ENCODE measurements around the gene KCNJ14.
A peak's percentile ranks its signal among the peaks of the same experiment; 100 is the strongest.
"Not testable (repeated sequence)": the region's sequence is repeated elsewhere in the genome, so short reads cannot be mapped to it uniquely, and the experiment has no call there.

Gene KCNJ14

DNA sequence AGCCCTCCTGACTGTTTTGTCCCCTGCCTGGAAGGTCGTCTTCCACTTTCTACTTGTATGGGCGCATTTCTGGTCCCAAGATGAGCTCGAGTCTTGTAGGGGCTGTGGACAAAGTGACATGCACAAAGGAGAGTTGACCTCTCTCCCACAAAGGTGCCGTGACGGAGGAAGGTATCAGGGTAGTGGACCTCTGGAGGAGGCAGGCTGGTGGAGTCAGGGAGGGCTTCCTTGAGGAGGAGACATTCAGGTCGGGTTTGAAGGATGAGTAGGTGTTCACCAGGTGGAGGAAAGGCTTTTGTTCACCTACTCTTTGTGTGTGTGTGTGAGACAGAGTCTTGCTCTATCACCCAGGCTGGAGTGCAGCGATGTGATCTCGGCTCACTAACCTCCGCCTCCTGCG, 15.5 kb downstream of the KCNJ14 start:
- DNase-seq (ENCODE audit: low read depth in 2 of 2): no peak

DNA sequence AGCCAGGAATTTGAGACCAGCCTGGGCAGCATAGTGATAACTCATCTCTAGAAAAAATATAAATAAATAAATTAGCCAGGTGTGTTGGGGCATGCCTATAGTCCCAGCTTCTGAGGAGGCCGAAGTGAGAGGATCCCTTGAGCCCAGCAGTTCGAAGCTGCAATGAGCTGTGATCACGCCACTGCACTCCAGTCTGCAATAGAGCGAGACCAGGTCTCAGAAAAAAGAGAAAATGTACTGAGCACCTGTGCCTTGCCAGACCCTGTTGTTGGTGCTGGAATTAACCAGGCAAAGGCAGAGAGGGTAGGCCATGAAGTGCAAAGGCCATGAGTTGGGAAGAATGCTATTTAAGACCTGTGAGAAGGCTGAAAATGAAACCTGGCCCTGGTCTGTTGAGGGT, 16.5 kb downstream of the KCNJ14 start:
- DNase-seq (ENCODE audit: low read depth in 2 of 2): no peak

DNA sequence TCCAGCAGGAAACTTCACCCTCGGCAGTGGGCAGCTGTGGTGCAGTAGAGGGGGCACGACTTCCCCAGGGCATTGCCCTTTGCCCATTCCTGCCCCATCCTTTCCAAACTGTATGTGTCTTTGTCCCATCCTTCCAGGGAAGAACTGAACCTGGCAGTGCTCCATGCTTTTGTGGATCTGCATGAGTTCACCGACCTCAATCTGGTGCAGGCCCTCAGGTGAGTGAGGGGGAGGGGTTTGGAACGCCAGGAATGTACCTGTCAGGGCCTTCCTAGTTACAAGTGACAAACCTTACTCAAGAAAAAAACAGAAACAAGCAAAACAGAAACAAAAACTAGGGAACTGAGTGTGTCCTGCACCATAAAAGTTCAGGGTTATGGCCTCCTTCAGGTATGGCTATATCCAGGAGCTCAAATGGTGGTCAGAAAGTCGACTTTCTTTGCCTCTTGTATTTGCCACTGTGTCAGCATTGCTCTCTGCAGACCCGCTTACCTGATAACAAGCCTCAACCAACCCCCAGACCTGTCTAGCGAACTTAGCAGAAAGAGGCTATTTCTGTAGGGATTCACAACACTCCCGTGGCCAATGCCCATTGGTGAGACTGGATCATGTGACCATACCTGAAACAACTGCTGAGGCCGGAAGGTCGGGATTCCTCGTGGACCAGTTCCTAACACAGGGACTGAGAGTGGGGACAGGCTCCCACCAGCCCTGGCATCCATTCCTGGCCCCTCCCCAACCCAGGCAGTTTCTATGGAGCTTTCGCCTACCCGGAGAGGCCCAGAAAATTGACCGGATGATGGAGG, 18.0 kb downstream of the KCNJ14 start:
- no peak for DNase-seq (ENCODE audit: low read depth in 2 of 2)

DNA sequence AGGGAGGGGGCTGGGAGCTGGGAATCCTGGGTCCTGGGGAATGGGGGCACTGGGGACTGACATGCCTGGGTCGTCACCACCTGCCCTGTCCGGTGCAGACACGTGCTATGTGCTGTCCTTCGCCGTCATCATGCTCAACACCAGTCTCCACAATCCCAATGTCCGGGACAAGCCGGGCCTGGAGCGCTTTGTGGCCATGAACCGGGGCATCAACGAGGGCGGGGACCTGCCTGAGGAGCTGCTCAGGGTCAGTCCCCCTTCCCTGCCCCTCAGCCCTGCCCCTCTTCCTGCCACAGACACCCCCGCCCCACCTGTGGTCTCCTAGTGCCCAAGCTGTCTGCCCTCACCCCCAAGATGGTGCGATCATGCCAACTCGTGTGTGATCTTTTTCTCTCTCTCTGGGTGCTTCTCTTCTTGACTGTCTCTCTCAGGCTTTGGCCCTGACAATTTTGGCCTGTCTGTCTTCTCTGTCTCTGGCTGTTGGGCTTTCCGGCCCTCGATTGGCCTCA, 18.8 kb downstream of the KCNJ14 start:
- no peak for DNase-seq (ENCODE audit: low read depth in 2 of 2)

DNA sequence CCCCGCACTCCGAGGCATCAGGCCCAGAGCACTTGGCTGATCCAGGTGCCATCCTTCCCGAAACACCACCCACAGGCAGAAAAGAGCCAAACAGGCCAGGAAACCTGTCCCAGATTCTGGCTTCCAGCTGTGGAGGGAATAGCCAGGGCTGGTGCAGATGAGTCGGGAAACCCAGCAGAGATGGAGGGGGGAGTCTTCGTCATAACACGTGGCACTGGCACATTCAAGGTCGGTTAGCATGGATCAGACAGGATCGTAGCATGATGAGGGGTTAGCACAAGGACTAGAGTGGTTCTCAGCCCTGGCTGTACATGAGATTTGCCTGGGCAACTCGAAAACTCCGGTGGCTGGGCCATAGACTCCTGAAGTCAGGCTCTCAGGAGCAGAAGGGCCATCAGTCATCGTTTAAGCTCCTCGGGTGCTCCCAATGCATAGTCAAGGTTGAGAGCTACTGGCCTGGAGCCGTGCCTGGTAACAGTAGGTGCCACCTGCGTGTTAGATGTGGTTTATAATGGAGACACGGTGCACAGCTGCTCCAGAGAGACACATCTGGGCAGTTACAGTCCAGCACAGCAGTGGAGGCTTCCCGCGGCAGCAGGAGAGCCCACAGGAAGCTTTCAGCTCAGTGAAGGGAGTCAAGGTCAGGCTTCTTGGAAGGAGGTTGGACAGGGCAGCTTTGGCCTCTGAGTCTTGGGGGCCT, 20.1 kb downstream of the KCNJ14 start:
- DNase-seq (ENCODE audit: low read depth in 2 of 2): no peak

DNA sequence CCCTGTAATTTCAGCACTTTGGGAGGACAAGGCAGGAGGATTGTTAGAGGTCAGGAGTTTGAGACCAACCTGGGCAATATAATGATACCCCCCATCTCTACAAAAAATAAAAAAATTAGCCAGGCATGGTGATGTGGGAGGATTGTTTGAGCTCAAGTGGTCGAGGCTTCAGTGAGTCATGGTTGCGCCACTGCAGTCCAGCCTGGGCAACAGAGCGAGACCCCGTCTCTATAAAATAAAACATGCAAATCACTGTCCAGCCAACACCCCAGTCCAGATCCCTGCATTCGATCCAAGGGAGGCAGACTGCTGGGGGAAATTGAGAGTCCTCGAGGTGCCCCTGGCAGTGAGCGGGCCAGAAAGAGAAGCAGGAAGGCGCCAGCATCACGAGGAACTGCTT, 20.8 kb downstream of the KCNJ14 start:
- DNase-seq (ENCODE audit: low read depth in 2 of 2): no peak

DNA sequence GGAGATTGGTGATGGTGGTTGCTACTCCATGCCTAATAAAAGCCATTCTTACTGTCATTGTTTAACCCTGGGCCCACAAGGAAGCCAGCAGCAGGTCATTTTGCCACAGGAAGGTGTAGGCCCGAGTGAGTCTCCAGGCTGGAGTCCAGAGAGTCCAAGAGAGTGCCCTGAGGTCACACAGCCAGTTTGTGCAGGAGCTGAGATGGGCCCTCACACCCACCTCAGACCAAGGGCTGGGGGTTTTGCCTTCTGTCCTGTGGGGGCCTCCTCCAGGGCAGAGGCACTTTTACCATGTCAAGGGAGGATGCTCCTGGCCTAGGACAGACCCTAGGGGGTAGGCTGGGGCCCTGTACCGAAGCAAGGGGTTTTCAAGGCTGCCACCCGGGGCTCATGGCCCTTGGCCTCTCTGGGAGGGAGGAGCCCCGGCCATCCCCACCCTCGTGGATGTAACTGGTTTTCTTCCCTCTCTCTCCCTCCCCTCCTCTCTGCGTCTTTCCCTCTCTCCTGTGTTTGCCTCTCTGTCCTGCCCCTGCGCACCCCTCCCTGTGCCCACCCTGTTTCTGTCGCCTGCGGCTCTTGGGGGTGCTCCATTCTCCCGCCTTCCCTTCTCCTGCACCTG, 21.8 kb downstream of the KCNJ14 start:
- DNase-seq (ENCODE audit: low read depth in 2 of 2): no peak

DNA sequence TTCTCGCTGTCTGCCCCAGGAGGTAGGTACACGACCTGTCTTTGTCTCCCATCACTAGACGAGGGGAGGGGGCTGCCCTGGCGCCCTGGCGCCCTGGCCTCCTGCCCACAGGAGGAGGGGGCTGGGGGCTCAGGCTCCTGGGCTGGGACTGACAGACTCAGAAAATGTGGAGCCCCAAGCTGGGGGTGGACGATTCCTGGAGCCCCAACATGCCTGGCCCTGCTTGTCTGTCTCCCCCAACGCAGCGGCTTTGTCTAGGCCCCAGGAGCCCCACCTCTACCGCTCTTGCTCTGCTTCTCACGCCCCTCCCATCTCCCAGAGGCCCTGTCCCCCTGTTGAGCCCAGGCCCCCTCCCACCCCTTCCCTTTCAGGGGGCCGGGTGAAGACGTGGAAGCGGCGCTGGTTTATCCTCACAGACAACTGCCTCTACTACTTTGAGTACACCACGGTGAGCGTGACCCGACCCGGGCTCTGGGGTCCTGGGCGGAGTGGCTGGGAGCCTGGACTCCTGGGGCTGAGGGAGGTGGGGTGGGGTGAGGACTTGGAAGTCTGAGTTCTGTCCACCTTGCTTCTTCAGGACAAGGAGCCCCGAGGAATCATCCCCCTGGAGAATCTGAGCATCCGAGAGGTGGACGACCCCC, 22.4 kb downstream of the KCNJ14 start:
- no peak for DNase-seq (ENCODE audit: low read depth in 2 of 2)

DNA sequence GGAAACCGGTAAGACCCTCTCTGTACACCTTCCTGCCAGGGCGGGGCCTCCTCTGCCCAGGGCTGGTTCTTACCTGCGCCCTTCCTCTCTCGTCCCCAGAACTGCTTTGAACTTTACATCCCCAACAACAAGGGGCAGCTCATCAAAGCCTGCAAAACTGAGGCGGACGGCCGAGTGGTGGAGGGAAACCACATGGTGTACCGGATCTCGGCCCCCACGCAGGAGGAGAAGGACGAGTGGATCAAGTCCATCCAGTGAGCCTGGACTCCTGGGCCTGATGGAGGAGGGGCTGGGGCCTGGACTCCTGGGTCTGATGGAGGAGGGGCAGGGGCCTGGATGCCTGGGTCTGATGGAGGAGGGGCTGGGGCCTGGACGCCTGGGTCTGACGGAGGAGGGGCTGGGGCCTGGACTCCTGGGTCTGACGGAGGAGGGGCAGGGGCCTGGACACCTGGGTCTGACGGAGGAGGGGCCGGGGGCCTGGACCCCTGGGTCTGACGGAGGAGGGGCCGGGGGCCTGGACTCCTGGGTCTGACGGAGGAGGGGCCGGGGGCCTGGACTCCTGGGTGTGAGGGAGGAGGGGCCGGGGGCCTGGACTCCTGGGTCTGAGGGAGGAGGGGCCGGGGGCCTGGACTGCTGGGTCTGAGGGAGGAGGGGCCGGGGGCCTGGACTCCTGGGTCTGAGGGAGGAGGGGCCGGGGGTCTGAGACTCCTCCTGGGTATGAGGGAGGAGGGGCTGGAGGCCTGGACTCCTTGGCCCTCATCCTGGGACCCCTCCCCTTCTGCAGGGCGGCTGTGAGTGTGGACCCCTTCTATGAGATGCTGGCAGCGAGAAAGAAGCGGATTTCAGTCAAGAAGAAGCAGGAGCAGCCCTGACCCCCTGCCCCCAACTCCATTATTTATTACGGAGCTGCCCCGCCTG, 23.2 kb downstream of the KCNJ14 start:
- DNase-seq (ENCODE audit: low read depth in 2 of 2): no peak

DNA sequence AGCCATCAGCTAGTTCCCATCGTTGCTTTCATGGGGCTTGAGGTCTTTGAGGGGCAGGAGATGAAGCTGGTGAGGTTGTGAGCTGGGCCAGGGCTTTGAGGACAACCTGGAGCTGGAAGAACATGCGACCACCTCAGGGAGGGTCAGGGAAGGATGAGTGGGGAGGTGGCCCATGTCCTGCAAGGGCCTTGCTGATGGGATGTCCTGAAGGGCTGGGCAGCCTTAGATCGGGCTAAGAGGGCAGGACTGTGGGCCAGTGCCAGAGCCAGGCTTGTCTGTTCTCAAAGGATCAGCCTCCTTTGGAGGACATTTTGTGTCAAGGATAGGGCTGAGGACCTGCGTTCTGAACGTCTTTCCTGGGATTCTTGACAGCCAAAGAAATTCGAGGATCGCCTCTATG, 24.3 kb downstream of the KCNJ14 start:
- no peak for DNase-seq (ENCODE audit: low read depth in 2 of 2)

DNA sequence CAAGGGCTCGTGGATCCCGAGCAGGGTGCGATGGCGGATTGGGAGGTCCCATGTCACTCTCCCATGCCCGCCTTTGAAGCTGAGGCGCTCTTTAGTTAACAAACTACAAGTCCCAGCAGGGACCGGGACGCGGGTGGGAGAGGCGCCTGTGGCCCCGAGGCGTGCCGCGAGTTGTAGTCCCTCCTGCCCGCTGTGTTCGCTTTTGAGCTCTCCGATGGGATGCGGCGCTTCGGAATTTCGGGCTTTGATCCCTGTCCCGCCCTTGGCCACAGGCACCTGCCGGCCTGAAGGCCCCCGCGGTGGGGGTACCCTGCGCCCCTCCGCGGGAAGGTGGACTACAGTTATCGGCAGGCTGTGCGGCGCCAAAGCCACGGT, 24.8 kb downstream of the KCNJ14 start:
- DNase-seq (ENCODE audit: low read depth in 2 of 2): no peak

DNA sequence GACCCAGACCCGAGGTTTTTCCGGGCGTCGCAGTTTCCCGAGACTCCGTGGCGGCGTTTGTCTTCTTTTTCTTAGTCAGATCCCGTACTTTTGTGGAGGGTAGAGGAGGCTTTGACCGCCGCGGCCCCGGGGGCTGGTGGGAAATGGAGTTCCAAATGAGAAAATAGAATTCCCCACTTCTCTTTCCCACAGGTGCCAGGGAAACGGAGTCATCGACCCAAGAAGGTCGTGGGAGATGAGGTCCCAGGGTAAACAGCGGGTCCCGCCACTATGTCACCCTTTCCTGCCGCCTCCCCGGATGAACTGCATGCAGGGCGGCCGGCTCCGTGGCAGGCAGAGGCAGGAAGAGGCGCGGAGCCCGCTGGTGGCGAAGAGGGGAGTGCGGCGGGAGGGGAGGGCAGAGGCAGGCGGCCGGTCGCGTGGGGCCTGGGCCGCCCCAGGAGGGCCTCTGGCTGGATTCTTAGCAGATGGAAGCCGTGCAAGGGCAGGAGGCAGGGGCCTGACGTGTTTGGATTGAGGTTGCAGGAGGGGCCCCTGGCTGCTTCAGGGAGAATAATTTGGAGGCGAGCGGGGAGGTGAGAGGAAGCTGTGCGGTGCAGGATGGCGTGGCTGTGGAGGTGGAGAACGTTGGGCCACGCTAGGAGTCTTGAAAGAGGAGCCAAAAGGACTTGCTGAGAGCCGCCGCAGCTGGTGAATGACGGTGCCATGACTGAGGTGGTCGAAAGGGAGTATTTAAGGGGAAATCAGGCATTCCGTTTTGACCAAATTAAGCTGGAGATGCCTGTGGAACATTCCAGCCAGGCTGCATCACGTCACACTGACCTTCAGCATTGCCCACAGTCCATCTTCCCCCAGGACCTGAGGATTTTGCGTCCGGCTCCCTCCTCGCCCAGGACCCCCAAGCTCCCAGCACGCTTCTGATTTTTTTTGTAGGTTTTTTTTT, 25.5 kb downstream of the KCNJ14 start:
- peak; percentile 43 for DNase-seq (ENCODE audit: low read depth in 2 of 2)

DNA sequence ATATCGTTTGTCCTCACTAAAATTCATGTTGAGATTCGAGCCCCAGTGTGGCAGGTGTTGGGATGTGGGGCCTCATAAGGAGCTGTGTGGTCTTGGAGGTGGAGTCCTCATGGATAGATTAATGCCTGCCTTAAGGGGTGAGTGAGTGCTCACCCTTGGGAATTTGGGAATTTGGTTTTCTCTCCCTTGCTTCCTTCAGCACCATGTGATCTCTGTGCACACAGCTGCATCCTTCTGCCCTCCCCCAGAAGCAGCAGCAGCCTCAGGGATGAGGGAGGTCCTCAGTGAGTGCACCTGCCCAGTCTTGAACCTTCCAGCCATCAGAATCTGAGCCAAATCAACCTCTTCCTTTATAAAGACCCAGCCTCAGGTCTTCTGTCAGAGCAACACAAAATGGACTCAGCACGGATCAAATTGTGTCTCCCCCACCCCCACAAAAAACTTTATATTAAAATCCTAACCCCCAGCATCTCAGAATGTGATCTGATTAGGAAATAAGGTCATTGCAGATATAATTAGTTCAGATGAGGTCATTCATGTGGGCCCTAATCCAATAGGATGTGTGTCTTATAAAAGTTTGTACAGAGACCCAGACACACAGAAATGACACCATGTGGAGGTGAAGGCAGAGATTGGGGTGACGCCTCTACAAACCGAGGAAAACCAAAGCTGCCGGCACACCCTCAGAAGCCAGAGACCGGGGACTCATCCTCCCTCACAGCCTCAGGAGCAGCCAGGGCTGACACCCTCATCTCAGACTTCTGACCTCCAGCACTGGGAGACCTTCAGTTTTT, 26.7 kb downstream of the KCNJ14 start:
- DNase-seq (ENCODE audit: low read depth in 2 of 2): no peak

DNA sequence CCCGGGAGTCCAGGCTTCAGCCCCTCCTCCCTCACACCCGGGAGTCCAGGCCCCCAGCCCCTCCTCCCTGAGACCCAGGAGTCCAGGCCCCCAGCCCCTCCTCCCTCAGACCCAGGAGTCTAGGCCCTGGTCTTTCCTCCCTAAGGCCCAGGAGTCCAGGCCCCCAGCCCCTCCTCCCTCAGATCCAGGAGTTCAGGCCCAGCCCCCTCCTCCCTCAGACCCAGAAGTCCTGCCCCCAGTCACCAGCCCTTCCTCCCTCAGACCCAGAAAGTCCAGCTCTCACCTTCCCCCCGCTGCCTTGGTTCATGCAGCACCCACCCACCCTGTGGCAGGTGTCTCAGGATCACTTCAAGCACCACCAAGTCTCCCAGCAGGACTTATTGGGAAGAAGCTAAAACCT, 27.9 kb downstream of the KCNJ14 start:
- no peak for DNase-seq (ENCODE audit: low read depth in 2 of 2)

DNA sequence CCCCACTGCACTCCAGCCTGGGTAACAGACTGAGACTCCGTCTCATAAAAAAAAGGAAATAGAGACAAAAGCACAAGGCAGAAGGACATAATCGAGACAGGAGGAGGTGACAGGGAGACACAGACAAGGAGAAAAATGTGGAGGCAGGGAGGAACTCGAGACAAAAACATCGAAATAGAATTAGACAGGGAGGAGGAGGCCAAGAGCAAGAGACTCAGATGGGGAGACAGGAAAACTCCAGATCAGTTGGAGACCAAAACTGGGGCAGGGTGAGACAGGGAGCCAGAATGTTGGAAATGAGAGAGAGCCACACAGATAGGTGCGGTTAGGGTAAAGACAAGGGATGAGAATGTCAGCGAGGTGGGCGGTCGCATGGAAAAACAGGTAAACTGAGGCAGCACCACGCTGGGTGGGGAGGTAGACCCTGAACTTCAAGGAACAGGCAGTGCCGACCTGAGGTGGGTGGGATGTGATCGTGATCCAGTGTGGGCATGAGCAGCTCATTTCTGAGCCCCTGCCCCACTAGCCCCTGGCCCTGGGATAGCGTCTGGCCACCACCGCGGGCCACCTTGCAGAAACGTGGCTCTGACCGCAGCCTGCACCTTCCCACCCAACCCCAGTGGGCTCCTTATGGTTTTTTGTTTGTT, 29.0 kb downstream of the KCNJ14 start:
- DNase-seq (ENCODE audit: low read depth in 2 of 2): no peak

DNA sequence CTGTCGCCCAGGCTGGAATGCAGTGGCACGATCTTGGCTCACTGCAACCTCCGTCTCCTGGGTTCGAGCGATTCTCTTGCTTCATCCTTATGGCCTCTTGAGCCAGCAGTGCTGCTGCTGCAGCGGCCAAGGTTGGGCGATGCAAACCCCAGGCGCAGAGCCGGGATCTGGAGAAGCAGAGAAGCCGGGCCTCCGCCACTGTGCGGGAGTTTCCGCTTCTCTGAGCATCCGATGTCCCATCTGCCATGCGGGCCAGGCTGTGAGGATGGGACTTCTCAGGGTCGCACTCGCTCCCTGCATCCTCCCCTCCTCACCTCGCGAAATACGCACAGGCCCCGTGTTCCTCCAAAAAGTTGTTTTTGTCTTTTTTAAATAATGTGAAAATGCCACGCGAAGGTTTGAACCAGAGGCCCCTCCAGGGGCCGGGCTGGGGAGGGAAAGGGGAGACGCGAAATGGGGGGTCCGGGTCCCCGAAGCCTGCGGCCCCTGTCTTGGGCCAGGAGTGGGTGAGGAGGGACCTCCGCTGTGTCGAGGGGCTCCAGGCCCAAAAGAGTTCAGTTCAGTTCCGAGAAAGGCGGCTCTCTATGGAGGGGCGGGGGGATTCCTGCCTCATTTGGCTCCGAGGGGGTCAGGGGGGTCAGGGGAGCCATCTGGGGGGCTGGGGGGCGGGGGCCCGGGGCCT, 29.7 kb downstream of the KCNJ14 start:
- DNase-seq (ENCODE audit: low read depth in 2 of 2): no peak

DNA sequence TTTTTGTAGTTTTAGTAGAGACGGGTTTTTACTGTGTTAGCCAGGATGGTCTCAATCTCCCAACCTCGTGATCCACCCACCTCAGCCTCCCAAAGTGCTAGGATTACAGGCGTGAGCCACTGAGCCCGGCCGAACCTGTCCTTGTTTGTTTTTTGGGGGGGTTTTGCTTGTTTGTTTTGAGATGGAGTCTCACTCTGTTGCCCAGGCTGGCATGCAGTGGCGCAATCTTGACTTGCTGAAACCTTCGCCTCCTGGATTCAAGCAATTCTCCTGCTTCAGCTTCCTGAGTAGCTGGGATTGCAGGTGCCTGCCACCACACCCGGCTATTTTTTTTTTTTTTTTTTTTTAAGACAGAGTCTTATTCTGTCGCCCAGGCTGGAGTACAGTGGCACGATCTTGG, 31.3 kb downstream of the KCNJ14 start:
- not testable (repeated sequence) for DNase-seq (ENCODE audit: low read depth in 2 of 2)

DNA sequence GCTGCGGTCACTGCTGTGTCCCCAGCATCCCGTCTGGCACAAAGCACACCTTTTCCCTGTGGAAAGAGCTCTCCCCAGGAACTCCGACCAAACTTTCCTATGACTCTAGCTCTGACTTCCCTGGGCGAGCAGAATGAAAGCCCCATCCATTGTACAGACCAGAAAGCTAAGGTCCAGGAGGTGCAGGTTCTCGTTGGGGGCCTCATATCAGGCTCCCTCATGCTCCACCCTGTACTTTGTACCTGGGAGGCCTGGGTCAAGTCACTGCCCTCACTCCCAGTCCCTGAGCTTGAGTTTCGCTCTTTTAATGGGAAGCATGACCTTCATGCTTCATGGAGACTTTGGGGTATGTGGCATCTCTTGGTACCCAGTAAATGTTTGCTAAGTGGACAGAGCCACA, 32.2 kb downstream of the KCNJ14 start:
- no peak for DNase-seq (ENCODE audit: low read depth in 2 of 2)

All from stimulated activated CD4-positive, alpha-beta T cell treated with anti-CD3 and anti-CD28 coated beads, Interleukin-4, amount 100 ng/mL, for 48 hours (primary cell).